SIG-M5 treated with dmso at 0.1 percent for 504 hours (cell line): ENCODE data around the gene PITPNM3.

ENCODE experiments used
- DNase-seq: peaks from one replicate; lab custom pipeline; 2025; ENCODE audit not compliant: unreplicated experiment; lab: John Stamatoyannopoulos, UW

Gene PITPNM3

GRCh38 chr17:6551869-6552531 lies 4.4 kb downstream of the PITPNM3 start:
- peak; percentile 22 for DNase-seq

DNA sequence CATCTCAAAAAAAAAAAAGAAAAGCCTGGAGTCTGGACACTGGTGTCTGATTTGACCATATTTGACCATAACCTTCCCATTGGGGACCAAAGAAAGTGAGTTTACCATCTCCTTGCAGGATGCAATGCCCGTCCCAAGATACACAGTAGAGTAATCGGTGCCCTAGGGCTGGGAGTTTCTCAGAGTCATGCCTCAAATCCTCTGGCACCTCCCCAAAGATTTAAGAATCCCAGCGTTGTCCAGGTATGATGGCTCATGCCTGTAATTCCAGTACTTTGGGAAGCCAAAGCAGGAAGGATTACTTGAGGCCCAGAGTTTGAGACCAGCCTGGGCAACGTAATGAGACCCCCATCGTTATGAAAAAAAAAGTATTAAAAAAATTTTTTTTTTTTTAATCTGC lies 5.0 kb downstream of the PITPNM3 start:
- no peak for DNase-seq

- DNase-seq, result no peak
These were observed 6.8 kb downstream of the PITPNM3 start for GRCh38 chr17:6549384-6550036.

DNA sequence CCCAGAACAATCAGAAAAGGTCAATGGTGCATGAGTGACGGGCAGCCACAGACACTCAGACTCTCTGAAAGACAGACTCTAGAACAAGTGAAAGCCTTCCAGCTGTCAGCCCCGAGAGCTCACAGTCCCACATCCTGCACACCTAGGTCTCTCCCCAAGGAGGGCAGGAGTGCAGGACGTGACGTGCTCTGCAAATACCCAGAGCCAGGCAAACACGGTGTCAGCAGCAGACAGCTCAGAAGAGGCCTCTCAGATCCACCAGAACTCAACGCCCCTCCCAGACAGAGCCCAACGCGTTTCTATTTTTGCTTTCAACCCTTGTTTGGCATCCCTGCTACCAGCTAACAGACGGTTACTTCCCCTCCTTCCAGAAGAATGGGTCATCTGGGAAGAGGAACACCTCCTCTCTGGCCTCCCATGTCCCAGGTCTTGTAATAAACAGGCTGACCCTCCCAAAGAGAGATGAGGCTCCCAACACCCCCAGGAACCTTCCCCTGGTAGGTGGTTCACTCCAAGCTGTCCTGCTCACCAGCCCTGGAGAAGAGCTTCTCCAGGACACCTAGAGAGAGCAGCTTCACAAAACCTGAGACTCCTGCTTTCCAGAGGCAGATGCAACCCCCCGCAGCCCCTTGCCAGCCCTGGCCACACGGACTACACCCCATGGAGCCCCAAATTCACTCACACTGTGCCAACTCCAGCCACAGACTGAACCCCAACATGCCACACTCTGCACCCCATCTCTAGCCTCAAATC lies 7.6 kb downstream of the PITPNM3 start:
- DNase-seq, result no peak

DNA sequence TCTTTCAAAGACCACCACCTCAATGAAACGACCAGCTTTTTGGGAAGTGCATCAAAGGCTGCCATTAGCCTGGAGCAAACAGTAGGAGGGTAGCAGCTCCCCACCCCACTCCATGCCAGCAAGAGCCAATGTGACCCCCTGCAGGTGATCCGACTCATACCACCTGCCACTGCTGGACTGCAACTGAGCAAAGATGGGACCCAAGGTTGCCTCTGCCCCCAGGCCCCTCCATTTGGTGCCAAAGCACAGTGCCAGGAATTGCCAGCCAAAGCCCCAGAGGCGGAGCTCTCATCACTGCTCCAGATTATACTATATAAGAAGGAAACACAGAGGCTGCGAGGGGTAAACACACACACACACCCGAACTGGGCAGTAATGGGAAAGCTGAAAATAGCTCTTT lies 8.3 kb downstream of the PITPNM3 start:
- DNase-seq, result no peak

DNA sequence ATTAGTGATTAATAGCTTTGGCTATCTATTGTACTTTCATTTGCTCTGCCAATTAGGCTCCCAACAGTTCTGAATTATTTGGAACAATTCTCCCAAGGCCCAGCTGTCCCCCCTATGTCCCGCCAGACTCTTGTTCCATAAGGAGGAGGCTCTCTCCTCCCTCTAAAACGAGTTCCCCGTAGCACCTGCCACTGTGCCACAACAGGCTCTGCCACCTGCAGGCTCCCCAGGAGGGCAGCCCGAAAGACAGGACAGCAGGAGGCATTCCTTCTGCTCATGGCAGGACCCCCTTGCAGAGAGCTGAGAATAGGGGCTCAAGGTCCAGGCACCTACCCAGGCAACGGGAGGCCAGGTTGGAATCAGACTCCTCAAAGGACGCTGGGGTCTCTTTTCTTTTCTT lies 9.0 kb downstream of the PITPNM3 start:
- DNase-seq, result no peak

- no peak for DNase-seq
These were observed 10.2 kb downstream of the PITPNM3 start for GRCh38 chr17:6546069-6546718.

- no peak for DNase-seq
These were observed 11.1 kb downstream of the PITPNM3 start for GRCh38 chr17:6545291-6545690.

DNA sequence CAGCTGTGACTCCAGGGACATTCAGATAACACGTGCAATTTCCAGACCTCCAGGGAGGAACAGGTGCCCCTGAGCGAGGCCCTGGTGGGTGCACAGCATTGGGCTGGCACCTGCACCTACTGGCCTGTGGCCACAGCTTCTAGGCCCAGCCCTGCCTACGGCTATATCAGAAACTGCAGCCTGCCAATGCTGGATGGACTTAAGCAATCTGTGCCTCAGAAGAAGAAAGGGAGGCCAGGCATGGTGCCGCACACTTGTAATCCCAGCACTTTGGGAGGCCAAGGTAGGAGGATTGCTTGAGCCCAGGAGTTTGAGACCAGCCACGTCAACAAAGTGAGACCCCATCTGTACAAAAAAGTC lies 12.4 kb downstream of the PITPNM3 start:
- DNase-seq, result no peak

- DNase-seq, result no peak
These were observed 13.0 kb downstream of the PITPNM3 start for GRCh38 chr17:6543079-6544010.

DNA sequence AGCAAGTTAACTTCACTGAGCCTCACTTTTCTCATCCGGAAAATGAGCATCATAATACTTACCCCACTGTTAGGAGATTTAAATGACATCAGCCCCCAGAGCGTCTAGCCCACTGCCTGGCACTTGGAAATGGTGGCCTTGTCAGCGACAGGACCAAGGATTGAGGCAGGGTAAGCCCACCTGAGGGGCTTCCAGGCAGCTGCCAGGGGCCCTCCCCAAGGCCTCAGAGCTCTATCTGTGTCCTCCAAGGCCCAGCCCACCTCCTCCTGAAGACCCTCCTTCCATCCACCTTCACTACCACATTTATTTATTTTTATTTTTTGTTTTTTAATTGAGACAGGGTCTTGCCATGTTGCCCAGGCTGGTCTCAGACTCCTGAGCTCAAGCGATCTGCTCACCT lies 13.8 kb downstream of the PITPNM3 start:
- DNase-seq, result no peak

DNA sequence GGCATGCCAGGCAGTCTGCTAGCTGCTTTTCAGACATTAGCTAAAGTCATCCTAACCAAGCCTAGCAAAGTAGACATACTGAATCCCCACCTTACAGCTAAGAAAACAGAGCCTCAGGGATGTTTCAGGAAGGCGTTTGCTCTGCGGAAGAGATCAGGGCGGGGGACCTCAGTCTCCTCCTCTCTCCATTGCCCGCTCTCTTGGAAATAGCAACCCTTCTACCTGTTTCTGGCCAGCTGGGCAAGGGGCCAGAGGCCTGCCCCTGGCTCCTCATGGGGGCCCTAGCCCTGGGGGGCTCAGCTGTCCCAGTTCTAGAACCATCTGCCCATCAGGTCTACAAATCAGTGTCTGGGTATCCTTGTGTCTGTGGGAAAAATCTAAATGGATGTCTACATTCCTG lies 14.5 kb downstream of the PITPNM3 start:
- no peak for DNase-seq

DNA sequence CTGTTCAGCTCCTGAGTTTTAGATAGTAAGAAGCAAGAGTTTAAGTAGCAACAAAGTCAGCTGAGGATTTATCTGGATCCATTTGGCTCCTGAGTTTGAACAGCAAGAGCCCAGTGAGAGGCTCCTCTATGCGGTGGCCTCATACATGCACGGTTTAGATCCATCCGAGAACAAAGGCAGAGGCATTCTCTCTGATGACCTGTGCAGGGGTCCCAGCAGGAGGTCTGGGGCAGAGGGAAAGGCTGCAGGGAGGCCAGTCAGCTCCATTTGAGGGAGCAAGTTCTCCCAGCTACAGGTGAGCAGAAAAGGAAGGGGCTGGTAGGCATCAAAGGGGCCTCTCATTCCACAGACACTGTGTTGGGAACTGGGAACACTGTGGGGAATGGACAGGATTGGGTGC lies 16.5 kb downstream of the PITPNM3 start:
- no peak for DNase-seq

GRCh38 chr17:6536566-6537065 lies 19.7 kb downstream of the PITPNM3 start:
- no peak for DNase-seq

DNA sequence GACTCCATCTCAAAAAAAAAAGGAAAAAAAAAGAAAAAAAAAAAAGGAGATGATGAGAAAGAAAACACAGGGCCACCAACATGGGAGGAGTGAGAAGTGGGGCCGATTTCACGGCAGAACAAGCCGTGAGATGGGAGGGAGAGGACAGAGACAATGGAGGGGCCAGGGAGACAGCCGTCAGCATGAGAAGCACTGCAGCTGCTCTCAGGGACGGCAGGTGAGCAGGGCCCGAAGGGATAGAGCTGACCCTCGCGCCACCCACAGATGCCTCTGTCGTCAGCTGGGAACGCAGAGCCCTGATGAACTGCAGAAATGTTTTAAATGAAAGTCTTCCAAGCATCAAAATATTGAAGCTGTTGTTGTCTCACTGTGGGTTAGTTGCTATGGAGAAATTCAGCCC lies 20.3 kb downstream of the PITPNM3 start:
- DNase-seq, result no peak

DNA sequence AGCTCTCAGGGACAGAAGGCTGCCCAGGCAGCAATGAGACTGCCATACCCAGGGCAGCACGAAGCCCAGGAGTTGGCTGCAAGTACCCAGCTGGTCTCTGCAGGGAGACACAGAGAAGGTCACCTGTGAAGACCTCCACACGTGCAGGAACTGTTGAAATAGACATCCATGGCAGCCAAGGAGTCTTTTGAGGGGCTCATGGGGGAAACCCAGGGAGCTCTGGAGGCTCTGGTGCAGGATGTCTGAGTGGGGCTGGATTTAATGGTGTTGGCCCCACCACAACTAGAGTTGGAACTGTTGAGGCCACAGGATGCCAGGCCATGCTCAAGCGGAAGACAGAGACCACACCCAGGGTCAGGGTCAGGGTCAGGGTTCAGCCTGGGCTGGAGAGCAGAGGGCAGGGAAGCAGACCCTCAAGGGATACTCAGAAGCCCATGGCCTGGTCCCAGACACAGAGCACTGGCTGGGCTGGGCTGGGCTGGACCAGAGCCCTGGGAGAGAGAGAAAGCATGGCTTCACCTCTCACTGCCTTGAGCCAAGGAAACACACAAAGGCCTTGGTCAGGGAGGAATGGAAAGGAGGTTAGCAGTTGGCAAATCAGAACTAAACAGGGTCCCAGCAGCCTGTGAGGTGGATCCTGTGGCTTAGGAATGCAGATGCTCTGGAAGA lies 21.4 kb downstream of the PITPNM3 start:
- no peak for DNase-seq

GRCh38 chr17:6532441-6532885 lies 23.9 kb downstream of the PITPNM3 start:
- no peak for DNase-seq

GRCh38 chr17:6531575-6531974 lies 24.8 kb downstream of the PITPNM3 start:
- no peak for DNase-seq

DNA sequence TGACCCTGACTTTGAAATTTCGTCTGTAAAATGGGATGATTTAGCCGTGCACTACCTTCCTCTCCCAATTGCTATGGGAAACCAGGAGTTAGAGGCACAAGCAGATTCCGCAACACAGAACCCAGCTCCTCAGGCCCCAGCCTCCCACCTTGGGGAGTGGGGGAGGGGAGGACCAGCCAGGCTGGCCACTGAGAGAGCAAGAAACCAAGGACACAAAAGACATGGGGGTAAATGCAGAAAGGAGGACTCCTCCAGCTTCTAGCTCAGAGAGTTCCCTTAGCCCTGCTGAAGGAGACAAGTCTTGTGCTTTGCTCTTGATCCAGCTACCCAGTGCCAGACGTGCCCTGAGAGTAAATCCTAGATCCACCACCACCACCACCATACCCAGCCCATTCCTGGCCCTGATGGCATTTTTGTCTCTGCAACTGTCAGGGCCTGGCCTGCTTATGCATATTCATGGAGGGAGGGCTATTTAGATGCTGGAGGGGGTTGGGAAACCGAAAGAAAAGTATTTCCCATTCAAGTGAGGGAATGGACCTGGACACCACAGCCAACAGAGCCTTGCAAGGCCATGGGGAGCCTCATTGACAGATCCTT lies 25.9 kb downstream of the PITPNM3 start:
- DNase-seq, result no peak

DNA sequence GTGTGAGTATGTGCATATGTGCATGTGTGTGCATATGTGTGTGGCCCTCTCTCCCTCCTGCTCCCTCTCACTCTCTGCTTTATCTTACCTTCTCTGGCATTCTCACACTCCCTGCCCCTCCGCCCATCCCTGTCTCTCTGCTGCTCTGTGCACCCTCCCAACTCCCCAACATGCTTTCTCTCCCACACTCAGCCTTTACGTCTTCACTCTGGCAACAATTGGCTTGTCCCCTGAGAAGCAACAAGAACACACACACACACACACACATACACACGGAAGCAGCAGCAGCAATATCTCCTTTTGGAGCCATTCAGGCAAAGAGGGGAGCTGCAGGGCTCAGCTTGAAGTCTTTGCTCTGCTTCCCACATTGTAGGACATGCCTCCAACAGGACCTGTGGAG lies 27.8 kb downstream of the PITPNM3 start:
- no peak for DNase-seq
